Measurements from ENCODE around the gene MIGA1.
"Not testable (repeated sequence)": the region's sequence is repeated elsewhere in the genome, so short reads cannot be mapped to it uniquely, and the experiment has no call there.

The MIGA1 gene

DNA sequence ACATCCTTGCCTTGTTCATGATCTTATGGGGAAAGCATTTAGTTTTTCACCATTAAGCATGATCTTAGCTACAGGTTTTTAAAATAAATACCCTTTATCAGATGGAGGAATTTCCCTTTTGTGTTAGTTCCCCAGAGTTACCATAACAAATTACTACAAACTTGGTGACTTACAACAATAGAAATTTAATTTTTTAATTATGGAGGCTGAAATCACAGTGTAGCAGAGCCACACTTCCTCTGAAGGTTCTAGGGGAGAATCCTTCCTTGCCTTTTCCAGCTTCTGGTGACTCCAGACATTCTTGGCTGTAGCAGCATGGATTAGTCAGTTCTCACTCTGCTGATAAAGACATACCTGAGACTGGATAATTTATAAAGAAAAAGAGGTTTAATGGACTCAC lies 18.5 kb downstream of the MIGA1 start:
- no peak for DNase-seq

DNA sequence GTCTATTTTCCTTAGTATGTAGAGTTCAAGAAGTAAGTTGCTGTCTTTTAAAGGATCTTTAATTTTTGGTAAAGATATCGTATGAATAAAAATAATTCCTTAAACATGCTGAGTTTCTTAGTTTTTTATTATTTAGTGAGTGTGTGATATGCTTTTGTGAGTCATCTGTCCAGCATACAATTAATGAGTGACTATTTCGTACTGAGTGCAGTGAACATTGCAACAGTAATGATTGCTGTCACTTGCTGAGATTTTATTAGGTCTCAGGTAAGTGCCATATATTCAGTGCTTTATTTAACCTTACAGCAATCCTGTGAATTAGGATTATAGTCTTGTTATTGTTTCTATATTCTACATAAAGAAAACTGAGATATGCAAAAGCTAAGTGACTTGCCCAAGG lies 22.6 kb downstream of the MIGA1 start:
- no peak for DNase-seq

DNA sequence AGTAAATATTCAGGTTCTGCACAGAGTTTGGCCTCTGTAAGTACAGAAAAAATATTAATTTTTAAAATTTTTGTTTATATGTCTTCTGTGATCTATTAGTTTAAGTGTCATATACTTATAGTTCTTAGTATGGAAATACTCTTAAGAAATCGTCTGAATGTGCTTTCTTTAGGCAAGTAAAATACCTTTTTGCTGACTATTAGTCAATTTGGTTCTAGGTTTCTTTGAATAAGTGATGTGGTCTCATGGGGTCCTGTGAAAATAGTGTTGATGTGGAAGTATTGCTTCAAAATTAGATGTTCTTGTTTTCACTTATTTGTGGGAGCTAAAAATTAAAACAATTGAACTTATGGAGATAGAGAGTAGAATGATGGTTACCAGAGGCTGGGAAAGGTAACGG lies 23.9 kb downstream of the MIGA1 start:
- no peak for DNase-seq

DNA sequence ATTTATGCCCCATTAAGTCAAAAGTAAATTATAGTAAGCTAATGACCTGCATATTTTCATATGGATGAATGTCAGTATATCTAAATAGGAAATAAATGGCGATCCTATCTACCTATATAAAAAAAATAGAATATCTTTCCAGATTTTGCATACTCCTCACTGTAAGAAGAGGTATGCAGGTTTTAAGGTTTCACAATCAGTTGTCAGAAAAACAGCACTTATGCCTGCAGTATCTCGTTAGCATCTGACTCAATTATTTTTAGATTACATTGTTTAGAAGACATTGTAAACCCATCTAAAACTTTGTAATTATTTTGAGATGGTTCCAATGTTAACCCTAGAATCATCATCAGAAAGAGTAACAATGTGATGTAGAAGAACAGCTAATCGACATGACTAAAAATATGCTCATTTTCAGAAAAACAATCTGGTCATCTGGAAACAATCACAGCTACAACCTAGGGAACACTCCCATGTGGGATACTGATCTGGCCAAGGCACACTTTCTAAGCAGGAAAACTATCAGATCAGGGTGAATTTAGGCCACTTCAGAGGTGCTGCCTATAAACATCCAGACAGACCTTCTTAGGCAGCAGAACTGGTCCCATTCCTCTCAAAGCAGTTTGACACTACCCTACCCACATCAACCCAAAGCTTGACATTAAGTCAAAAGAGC lies 30.5 kb downstream of the MIGA1 start:
- not testable (repeated sequence) for DNase-seq

DNA sequence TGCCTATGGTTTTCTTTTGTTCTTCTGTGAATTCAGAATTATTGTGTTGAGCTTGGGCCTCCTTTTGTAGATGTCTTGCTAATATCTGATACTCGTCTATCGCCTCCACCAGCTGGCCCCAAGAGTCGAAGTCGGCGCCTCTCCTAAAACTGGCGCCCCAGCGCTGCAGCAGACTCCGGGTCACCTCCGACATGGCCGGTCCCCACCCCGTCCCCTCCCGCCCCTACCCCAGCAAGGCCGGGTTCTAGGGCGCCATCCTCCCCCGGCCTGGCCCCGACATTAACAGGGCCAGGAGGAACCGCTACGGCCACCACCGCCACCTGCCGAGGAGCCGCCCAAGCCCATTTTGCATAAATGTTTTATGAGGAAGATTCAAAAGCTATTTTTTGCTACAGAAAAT lies 32.1 kb downstream of the MIGA1 start:
- DNase-seq = not testable (repeated sequence)

DNA sequence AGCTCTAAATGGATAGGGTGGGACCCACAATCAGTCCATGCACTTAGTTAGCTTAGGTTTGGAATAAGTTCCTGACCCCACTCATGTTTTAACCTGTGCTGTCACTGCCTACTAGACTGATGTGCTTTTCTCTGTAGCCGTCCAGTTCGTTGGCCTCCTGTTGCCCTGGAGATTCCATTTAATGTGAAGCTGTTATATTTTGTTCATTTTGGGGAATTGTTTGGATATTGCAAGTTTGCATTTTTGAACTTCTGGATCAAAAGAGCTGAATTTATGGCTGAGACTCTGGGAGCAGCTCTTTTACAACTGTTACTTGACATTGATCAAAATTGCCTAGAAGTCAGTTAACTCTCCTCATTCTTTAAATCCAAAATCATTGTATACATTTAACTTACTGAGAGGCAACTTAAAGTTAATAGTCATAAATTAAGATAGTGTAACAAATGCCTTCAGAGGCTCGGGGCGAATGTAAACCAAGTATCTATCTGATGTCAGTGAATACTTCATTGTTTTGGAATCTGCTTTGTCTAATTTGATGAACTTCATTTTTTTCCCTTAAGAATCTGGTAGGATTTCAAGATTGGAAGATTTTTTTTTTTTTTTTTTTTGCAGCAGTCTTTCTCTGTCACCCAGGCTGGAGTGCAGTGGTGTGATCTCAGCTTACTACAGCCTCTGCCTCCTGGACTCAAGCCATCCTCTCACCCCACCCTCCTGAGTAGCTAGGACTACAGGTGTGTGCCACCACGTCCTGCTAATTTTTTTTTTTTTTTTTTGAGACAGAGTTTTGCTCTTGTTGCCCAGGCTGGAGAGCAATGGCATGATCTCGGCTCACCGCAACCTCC lies 38.1 kb downstream of the MIGA1 start:
- no peak for DNase-seq

DNA sequence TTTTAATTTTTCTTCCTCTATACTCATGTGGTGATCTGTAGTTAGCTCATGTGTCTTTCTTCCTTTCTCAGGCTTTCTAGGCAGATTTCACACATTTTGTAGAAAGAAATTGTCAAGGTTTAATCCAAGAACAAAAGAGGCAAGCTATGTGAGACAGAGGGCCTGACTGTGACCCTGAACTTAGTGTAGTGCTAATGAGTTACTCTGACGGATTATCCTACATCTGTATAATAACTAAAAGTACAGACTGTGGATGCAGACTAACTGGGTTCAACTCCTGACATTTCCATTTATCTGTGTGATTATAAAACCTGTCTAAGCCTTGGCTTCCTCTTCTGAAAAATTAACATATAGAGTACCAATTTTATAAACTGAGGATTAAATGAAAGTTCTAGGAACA lies 40.7 kb downstream of the MIGA1 start:
- DNase-seq = no peak

DNA sequence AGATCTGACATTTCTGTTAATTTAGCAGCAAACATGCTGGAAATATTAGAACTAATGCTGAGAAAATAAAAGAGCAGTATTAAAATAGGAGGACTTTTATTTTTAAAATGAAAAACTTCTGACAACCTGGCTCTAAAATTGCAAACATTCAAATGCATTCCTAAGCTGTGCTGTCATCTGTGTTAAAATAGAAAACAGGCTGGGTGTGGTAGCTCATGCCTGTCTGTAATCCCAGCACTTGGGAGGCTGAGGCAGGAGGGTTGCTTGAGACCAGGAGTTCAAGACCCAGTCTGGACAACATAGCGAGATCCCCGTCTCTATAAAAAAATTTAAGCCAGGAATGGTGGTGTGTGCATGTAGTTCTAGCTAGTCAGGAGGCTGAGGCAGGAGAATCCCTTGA lies 44.6 kb downstream of the MIGA1 start:
- DNase-seq = no peak

DNA sequence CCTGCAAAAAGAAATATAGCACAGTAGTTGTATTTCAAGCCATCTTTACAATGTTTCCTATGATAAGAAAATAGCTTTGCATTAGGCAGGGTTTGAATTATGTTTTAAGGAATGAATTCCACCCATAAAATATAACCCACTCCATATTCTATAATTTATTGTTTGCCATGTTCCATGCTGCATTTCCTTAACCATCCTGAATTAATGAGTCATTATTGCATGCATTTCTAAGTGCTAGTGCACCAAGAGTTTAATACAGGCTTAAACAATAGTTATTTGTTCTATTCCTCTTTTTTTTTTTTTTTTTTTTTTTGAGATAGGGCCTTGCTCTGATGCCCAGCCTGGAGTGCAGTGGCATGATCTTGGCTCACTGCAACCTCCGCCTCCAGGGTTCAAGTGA lies 45.2 kb downstream of the MIGA1 start:
- no peak for DNase-seq

DNA sequence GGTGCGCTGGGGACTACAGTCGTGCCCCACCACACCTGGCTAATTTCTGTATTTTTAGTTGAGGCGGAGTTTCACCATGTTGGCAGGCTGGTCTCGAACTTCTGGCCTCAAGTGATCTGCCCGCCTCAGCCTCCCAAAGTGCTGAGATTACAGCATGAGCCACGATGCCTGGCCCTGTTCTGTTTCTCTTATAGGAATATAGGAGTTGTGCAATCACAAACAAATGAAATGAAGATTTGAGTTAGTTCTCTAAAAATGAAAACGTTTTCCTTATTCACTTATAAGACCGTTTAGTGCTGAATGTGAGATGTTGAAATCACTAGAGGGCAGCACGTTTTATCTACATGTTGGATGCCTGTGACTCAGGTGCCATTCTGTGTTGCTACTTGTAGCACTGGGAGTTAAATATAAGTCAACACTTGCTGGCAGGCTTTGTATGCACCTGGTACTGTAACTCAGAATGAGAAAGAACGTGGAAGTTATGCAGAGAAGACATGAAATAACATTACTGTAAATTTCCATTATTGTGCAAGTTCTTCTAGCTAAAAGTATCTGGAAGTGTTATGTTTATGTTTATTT lies 45.8 kb downstream of the MIGA1 start:
- DNase-seq = peak; percentile 10 to 24

DNA sequence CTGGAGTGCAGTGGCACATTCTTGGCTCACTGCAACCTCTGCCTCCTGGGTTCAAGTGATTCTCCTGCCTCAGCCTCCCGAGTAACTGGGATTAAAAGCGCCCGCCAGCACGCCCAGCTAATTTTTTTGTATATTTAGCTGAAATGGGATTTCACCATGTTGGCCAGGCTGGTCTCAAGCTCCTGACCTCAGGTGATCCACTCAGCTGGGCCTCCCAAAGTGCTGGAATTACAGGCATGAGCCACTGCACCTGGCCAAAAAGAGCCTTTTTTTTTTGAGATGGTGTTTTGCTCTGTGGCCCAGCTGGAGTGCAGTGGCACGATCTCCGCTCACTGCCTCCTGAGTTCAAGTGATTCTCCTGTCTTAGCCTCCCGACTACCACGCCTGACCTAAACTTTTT lies 47.4 kb downstream of the MIGA1 start:
- DNase-seq = not testable (repeated sequence)

DNA sequence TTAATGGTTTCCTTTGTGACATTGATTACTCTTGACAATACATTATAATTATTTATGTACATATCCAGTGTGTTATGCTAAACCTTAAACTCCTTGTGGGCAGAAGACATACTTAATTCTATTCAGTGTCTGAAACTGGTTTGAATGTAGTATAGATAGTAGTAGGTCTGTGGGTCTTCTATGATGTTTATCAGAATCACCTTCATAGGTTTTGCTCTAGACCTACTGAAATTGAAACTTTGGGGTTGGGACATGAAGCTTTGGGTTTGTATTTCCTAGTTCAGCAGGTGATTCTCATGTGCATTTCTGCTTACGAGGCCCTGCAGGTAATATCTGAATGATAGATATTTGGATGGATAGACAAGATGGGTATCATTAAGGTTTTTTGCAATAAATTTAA lies 48.6 kb downstream of the MIGA1 start:
- no peak for DNase-seq

DNA sequence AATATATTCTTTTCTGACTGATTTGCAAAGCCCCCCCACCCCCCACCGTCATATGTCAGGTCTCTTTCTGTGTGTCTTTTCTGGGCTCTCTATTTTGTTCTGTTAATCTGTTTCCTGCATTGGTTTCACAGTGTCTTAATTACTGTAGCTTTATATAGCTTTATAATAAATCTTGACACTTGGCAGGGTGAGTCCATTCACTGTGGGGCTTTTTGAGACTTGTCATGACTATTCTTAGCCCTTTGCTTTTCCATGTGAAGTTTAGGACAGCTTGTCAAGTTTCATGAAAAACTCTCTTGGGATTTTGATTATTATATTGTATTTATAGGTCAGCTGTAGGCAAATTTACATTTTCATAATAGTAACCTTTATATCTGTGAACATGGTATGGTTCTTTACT lies 50.4 kb downstream of the MIGA1 start:
- no peak for DNase-seq

DNA sequence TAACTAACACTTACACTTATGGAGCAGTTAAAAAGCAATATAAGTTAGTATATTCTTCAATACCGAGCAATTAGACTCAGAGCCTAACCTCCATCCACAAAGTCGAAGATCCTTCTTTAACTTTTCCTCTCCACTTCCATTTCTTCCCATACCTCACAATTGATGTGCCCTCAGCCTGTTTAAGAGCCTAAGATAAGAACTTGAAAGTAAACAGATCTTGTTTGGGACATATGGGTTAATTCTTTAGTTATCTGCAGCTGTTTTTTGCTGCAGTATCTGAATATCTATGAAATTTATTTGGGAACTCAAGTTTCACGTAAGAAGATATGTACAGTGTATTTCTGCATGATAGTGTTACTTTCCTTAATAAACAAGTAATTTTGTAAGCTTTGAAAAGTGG lies 51.5 kb downstream of the MIGA1 start:
- no peak for DNase-seq

DNA sequence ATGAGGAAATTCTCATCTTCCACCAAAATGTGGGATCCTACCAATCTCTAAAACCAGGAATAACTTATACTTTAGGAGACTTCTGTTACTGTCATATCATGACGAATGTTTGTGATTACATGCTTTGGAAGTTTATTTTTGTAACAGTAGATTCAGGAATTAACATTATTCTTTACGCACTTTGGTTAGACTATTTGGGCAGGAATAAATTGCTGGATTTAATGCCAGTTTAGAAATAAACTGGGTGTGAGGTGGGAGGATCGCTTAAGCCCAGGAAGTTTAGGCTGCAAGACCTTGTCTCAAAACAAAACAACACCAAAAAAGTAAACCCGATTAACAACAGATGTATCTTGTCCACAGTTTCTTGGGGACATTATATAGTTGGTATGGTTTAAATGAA lies 52.1 kb downstream of the MIGA1 start:
- DNase-seq = no peak

DNA sequence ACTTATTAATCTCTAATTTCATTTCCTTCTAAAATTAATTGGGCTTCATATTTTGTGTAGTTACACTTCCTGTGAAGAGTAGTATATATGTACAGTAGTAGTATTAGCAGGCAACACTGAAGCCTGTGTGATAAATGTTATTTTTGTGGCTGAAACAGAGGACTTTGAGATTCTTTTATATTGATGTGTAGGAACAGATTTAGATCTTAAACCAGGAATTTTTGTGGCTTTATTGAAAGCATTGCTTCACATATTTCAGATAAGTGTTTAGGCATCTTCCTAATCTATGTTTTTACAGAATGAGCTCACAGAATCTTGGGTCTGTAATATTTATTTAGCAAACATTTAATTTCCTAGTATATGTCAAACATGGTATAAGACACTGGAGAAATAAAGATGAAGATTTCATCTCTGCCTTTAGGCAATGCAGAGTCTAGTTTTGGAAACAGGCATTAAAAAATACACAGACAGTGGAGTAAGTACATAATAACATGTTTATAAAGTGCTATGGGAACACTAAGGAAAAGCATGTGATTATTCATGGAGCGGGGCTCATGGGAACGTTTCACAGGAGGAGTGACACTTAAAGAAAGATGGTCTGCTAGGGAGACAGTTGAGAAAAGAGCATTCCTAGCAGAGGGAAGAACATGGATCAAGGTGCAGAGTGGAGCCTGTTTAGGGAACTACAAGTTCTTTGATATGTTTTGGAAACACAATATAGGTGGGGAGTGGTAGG lies 52.7 kb downstream of the MIGA1 start:
- no peak for DNase-seq

DNA sequence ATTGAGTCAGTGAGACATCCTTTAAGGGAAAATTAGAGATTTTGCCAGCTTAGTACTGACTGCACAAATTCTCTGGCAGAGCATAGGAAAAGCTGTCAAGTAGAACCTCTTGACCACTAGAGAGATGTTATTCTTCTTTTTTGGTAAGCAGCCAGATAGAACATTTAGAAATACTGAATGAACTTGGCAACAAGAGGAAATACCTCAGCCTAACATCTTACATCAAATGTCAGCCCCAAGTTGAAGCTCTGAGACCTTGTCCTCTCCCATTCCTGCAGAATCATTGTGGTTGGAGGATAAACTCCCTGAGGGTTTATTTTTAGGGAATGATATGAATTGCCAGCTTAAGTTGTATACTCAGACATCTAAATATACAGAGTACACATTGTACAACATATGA lies 53.5 kb downstream of the MIGA1 start:
- DNase-seq = no peak

DNA sequence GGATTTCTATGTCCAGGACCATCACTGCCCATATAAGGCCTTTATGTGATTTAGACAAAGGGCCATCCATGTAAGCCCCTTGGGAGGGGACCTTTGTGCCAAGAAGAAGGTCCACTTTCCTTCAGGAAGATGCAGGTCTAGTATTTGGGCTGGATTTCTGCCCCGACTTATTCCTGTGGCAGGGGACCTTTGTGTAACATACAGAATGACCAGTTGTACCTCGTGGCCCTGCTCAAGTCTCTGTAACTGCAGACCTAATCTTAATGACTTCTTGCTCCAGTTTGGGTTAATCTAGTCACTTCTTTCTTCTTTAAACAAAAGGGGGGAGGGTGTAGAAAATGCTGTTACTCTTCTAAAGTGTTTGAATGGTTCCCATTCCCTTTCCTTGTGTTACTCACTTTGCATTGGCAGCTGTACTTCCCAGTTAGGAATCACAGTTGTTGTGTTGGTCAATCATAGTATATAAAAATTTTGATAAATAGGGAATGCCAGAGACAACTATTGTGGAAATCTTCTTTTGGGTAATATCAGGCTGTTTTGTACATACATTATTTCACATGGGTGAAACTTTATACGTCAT lies 54.2 kb downstream of the MIGA1 start:
- no peak for DNase-seq

DNA sequence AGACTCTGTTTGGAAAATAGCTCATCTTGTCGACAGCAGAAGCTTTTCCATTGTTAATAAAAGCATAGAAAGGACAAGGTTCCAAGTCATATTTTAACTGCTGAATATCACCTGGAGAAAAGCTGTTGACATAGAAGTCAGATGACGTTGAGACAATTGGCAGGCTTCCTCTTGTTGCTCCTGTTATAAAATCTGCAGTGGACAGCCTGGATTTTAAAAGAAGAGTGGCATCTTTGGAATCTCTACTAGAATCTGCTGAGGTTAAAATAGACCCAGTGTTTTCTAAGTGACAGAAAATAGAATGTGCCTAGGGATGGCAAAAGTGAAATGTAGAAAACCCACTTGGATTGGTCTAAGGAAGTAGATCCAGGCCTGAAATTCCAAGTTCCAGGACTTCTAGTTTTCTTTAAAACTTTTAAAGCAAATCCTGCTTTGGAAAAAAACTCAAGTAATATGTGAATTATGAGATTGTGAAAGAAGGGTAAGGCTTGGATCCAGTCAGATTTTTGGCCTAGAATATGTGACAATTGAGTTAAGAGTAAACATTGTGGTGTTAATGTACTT lies 55.4 kb downstream of the MIGA1 start:
- DNase-seq = no peak

DNA sequence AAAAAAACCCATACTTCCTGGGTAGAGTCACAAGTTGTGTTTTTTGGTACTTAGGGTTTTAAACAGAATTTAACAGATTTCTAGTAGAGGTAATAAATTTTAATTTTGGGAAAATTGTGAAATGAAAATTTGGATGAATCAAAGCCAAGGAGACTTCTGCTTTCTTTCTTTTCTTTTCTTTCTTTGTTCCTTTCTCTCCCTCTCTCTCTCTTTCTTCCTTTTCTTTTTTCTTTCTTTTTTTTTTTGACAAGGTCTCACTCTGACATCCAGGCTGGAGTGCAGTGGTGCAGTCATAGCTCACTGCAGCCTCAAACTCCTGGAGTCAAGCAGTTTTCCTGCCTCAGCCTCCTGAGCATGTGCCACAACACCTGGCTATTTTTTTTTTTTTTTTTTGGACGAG lies 62.1 kb downstream of the MIGA1 start:
- no peak for DNase-seq

DNA sequence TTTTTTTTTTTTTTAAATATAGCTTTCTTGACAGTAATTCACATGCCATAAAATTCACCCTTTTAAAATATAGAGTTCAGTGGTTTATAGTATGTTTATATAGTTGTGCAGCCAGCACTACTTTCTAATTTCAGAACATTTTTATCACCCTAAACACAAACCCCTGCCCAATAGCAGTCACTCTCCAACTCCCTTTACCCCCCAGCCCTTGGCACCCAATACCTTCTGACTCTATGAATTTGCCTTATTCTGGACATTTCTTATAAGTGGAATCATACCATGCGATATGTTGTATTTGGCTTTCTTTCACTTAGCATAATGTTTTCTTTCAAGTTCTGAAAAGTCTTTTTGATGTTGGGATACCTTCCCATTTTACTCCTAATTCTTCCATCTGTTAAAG lies 66.5 kb downstream of the MIGA1 start:
- DNase-seq = no peak

DNA sequence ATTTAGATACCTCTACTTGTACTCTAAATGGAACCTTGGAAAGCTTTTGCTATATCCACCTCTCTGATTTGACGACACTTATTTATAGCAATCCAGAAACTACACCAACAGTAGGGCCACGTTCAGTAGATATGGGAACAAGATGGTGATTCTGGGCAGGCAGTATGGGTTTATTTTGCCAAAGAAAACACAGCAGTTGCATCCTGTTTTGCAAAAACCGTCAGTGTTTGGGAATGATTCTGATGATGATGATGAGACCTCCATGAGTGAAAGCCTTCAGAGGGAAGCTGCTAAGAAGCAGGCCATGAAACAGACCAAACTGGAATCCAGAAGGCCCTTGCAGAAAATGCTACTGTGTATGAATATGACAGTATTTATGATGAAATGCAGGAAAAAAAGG lies 67.5 kb downstream of the MIGA1 start:
- DNase-seq = no peak

DNA sequence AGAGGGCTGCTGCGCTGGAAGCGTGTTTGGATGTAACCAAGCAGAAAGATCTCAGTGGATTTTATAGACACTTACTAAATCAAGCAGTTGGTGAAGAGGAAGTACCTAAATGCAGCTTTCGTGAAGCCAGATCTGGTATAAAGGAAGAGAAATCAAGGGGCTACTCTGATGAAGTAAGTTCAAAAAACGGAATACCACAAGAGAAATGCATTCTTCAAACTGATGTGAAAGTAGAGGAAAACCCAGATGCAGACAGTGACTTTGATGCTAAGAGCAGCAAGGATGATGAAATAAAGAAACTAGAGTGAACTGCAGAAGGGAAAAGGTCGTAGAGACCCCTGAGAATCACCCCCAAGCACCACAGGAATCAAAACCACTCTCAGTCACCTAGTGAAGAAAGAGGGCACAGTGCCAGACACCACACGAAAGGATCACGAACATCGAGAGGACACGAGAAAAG lies 68.2 kb downstream of the MIGA1 start:
- DNase-seq = no peak

Measured in CD4-positive, alpha-beta T cell treated with Interferon alpha-2 for 1 hour (primary cell).